DMS114 treated with DMSO at 0.1 percent for 48 hours (cell line): ENCODE data around the gene UPK3BL1.
"Not testable (repeated sequence)": the region's sequence is repeated elsewhere in the genome, so short reads cannot be mapped to it uniquely, and the experiment has no call there.

ENCODE experiments used
- DNase-seq: peaks from one replicate; lab custom pipeline; 2025; ENCODE audit not compliant: unreplicated experiment; lab: John Stamatoyannopoulos, UW

Gene UPK3BL1

DNA sequence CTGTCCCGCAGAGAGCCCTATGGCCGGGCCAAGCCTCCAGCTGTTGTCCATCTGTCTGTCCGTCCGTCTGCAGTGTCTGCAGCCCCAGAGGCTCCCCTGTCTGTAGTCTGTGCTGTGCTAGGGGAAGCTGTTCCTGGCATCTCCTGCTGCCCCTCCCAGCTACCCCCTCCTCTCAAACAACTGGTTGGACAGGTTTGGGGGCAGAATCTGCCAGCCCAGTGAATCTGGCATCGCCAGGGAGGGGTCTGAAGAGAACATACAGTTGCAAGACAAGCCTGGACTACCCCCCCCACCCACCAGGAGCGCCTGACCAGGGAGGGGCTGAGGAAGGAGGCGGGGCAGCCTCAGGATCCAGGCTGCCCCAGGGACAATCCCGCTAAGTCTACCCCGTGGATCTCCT is at the start of gene UPK3BL1:
TSS of gene UPK3BL1 (minus strand) at position 101 of the 400 bp plus-strand sequence. CDS start at position 51, 50 bp downstream.
- not testable (repeated sequence) for DNase-seq

DNA sequence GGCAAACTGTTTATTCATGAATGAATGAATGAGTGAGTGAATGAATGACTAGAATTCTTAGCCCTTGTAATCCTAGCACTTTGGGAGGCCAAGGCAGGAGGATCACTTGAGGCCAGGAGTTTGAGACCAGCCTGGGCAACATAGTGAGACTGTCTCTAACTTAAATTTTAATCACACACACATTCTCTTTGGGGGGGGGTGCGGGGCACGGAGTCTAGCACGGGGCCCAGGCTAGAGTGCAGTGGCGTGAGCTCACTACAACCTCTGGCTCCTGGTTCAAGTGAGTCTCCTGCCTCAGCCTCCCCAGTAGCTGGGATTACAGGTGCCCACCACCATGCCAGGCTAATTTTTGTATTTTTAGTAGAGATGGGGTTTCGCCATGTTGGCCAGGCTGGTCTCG is 48.0 kb upstream of the UPK3BL1 start:
- DNase-seq, result not testable (repeated sequence)

- not testable (repeated sequence) for DNase-seq
Measured at GRCh38 chr7:102689436-102690282, 47.1 kb upstream of the UPK3BL1 start.

DNA sequence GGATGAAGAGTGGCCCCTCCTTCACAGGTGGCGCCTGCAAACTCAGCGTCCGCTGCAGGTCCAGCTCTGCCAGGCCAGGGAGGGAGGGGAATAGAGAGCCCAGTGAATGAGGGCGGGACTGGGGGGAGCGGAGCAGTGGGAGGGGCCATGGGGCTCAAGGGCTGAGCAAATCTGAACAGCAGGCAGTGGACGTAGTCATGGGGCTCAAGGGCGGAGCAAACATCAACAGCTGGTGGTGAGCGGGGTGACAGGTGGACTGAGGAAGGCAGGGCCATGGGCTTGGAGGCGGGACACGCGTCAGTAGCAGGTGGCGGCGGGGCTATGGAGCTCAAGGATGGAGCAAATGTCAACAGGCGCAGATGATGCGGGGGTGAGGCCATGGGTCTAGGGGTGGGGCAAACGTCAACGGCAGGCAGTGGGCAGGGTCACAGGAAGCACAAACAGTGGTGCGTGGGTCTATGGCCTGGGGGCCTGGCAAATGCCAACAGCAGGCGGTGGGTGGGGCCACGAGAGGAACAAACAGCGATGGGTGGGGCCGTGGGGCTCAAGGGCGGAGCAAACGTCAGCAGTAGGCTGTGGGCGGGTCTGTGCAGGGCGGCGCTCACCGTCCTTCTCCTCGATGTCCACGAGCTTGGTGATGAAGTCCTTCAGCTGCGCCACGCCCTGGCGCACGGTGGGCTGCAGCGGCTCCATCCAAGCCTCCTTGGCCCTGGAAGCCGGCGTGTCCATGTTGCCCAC is 45.9 kb upstream of the UPK3BL1 start:
- DNase-seq, result not testable (repeated sequence)

GRCh38 chr7:102682560-102682959 is 40.0 kb upstream of the UPK3BL1 start:
- DNase-seq, result not testable (repeated sequence)

GRCh38 chr7:102680780-102681179 is 38.2 kb upstream of the UPK3BL1 start:
- DNase-seq, result not testable (repeated sequence)

DNA sequence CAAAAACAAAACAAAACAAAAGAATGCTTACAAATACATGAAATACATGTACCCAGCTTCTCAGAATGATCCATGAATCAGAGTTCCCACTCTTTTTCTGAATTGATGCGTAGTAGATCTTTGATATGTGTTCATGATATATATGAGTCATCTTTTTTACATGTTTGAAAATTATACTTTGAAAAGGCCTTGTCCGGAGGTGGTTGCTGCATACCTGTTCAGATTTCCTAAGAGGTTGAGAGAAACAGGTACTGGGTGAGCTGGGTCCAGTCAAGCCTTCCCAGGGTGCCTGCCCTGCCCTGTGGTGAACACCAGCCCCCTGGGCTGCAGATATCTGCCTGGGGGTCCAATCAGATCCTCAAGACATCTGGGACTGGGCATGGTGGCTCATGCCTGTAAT is 33.0 kb upstream of the UPK3BL1 start:
- DNase-seq, result not testable (repeated sequence)

DNA sequence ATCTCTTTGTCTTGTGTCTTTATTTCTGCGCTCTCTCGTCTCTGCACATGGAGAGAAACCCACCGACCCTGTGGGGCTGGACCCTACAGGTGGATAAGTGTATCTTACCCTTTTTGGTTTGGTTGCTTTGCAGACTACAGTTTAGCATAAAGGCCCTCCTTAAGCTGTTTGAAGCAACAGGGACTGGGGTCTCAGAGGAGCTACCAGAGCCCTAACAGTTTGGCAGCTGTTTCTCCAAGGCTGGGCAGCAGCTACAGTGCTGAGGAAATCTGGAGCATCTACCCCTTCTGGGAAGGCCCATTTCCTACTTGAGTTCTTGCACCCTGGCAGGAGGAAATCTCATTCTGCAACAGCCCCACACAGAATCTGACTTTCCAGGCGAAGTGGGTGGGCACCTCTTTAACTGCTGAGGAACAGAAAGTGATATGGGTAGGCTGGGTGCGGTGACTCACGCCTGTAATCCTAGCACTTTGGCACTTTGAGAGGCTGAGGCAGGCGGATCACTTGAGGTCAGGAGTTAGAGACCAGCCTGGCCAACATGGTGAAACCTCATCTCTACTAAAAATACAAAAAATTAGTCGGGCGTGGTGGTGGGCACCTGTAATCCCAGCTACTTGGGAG is 31.0 kb upstream of the UPK3BL1 start:
- DNase-seq, result not testable (repeated sequence)

- not testable (repeated sequence) for DNase-seq
Measured at GRCh38 chr7:102671956-102672307, 29.3 kb upstream of the UPK3BL1 start.

- not testable (repeated sequence) for DNase-seq
Measured at GRCh38 chr7:102671166-102671955, 28.8 kb upstream of the UPK3BL1 start, which contains the start of gene POLR2J2. TSS of gene POLR2J2 (minus strand) at chr7:102671663. CDS start at chr7:102671601, 62 bp downstream.

DNA sequence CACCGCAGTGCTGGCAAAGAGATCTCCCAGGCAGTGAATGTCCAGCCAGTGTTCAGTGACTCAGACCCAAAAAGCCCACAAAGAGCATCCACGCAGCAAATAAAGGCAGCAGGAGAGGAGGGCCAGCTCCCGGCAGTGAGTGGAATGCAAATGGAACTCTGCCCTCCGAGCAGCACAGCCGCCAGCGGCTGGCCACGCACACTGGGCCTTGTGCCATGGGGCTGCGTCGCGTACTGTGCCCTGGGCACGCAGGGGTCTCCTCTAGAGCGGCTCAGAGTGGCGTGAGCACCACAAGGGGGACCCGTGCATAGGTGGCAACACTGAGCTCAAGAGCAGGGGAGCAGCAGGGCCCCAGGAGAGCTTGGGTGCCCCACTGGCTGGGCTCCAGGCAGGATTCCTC is 24.9 kb upstream of the UPK3BL1 start:
- DNase-seq, result not testable (repeated sequence)

GRCh38 chr7:102666850-102667249 is 24.3 kb upstream of the UPK3BL1 start:
- not testable (repeated sequence) for DNase-seq

GRCh38 chr7:102664765-102665164 is 22.2 kb upstream of the UPK3BL1 start:
- DNase-seq, result not testable (repeated sequence)

DNA sequence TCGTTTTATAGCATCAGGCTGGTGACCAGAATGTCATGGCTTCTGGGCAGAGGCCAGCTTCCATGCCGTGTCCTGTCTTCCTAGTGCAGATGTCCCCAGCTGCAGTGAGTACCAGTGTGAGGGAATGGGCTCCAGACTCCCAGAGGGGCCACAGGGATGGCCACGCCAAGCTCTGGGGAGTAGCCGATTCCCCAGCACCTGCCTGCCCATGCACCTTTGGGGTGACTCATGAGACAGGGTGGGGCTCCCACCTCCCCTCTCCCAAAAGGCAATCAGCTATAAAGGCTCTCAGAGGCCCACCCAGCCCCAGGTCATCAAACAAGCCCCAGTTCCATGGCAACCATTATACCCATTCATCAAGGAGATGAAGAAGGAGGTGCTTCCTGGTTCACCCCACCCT is 7.3 kb upstream of the UPK3BL1 start, which contains the start of gene SPDYE2B:
TSS of gene SPDYE2B (plus strand) at position 396 of the 400 bp plus-strand sequence. CDS start 2,030 bp downstream, outside the sequence.
- DNase-seq, result not testable (repeated sequence)

- not testable (repeated sequence) for DNase-seq
Measured at GRCh38 chr7:102647813-102648212, 5.2 kb upstream of the UPK3BL1 start.

DNA sequence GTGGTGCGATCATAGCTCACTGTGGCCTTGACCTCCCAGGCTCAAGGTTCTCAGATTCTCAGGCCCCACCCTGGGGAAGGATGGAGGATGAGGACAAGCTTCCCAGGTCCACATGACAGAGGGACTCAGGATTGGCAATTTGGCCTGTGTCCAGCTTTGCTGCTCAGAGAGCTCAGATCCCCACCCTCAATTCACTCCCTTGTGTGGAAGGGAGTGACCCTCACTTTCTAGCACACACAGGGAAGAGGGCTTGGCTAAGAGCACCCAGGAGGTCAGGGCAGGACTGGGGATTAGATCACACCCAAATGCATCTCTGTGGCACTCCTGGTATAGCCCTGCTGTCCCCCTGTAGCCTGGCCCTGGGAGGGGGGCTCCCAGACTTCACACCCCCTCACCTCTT is 813 bp upstream of the UPK3BL1 start:
- DNase-seq, result not testable (repeated sequence)

DNA sequence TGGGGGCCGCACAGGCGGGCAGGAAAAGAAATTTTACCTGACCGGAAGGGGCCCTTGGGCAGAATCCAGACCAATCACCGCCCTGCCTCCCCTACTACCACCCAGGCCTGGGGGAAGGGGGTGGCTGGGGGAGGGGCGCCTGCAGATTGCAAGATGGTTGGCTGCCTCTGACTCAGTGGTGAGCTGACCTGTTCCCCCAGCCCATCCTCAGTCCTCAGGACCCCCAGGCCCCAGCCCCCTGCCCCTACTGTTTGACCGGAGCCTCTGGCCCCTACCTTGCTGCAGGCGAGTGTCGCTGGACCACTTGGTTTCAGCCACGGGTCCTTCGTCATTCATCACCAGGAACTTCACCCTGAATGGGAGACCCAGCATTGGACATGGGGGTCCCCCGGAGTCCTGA is 3.7 kb downstream of the UPK3BL1 start:
- not testable (repeated sequence) for DNase-seq

- DNase-seq, result not testable (repeated sequence)
Measured at GRCh38 chr7:102636956-102637355, 5.6 kb downstream of the UPK3BL1 start.

DNA sequence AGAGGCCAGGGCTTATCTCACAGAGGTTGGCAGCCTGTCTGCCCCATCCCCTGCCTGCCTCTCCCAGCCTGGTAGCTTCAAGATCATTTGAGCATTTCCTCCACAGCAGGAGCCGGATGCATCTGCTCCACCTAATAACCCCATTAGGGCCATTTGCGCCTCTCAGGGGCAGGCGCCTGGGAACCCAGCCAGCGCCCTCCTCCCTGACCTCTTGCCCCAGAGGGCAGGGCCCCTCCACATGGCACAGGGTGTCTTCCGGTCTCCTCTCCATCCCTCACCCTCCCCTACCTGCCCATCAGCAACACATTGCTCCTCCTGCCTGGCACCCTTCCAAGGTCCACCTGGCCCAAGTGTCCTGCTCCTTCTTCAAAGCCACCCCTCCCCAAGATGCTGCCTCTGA is 7.2 kb downstream of the UPK3BL1 start:
- DNase-seq, result not testable (repeated sequence)

DNA sequence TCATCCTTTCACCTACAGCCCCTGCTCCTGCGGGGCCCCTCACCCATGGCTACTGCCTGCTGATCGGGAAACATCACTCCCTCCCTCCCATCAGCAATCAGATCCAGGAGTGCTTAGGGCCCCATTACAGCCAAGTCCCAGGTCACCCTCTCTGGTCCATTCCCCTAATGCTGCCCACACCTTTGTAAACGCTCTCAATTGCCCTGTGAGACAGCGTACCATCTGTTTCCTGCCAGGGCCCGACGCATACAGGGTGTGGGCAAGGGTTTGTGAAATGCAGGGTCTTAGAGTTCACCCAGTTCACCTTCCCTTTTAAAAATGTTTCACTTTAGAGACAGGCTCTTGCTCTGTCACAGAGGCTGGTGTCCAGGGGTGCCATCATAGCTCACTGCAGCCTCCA is 8.3 kb downstream of the UPK3BL1 start:
- not testable (repeated sequence) for DNase-seq
